Measurements from ENCODE around the gene MBD6.

Gene MBD6

GRCh38 chr12:57524814-57525614 lies 2.4 kb downstream of the MBD6 start:
- no peak for DNase-seq (ENCODE audit: low spot score)
- TF ChIP-seq CTCF (IDR thresholded peaks at IDR 0.05; ENCODE audit: extremely low read depth, missing control alignments) = no peak

DNA sequence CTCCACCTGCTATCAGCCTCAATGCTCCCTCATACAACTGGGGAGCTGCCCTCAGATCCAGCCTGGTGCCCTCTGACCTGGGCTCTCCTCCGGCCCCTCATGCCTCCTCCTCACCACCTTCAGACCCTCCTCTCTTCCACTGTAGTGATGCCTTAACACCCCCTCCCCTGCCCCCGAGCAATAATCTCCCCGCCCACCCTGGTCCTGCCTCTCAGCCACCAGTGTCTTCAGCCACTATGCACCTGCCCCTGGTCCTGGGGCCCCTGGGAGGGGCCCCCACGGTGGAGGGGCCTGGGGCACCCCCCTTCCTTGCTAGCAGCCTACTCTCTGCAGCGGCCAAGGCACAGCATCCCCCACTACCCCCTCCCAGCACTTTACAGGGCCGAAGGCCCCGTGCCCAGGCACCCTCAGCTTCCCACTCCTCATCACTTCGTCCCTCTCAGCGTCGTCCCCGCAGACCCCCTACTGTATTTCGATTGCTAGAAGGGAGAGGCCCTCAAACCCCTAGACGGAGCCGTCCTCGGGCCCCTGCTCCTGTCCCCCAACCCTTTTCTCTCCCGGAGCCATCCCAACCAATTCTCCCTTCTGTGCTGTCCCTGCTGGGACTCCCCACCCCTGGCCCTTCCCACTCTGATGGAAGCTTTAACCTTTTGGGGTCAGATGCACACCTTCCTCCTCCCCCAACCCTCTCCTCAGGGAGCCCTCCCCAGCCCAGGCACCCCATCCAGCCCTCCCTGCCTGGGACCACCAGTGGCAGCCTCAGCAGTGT lies 3.2 kb downstream of the MBD6 start:
- no peak for TF ChIP-seq CTCF (IDR thresholded peaks at IDR 0.05; ENCODE audit: extremely low read depth, missing control alignments)
- DNase-seq (ENCODE audit: low spot score) = no peak

DNA sequence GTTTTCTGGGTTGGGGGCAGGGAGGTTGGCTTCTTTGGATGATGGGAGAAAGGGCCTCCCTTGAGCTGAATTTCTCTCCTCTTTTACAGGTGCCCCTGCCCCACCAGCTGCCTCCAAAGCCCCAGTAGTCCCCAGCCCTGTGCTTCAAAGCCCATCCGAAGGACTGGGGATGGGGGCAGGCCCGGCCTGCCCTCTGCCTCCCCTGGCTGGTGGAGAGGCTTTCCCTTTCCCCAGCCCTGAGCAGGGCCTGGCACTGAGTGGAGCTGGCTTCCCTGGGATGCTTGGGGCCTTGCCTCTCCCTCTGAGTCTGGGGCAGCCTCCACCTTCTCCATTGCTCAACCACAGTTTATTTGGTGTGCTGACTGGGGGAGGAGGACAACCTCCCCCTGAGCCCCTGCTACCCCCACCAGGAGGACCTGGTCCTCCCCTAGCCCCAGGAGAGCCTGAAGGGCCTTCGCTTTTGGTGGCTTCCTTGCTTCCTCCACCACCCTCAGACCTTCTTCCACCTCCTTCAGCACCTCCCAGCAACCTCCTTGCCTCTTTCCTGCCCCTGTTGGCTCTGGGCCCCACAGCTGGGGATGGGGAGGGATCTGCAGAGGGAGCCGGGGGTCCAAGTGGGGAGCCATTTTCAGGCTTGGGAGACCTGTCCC lies 4.0 kb downstream of the MBD6 start:
- no peak for TF ChIP-seq CTCF (IDR thresholded peaks at IDR 0.05; ENCODE audit: extremely low read depth, missing control alignments)

DNA sequence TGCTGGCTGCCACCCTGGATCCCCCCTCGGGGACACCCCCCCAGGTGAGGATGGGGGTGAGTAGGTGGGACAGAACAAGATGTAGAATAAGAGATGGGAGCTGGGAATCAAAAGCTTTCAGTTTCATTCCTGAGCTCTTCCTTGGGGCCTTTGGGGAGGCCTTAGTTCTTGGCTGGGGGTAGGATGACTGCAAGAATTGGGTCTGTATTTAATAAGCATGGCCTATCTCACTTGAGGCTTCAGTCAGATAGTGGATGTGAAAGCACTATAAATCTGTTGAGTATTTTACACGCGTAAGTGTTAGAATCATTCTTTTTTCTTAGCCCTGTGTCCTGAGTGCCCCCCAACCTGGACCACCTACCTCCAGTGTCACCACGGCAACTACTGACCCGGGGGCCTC lies 4.6 kb downstream of the MBD6 start:
- DNase-seq (ENCODE audit: low spot score) = no peak
- TF ChIP-seq CTCF (IDR thresholded peaks at IDR 0.05; ENCODE audit: extremely low read depth, missing control alignments) = no peak

More for the DNA sequence above, 4.0 kb downstream of the MBD6 start:
- DNase-seq (ENCODE audit: low spot score) = no peak

DNA sequence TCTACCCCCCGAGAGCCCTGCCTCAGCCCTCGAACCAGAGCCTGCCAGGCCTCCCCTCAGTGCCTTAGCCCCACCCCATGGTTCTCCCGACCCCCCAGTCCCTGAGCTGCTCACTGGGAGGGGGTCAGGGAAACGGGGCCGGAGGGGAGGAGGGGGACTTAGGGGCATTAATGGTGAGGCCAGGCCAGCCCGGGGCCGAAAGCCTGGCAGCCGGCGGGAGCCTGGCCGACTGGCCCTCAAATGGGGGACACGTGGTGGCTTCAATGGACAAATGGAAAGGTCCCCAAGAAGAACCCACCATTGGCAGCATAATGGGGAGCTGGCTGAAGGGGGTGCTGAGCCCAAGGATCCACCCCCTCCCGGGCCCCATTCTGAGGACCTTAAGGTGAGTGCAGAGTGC lies 5.6 kb downstream of the MBD6 start:
- no peak for TF ChIP-seq CTCF (IDR thresholded peaks at IDR 0.05; ENCODE audit: extremely low read depth, missing control alignments)
- no peak for DNase-seq (ENCODE audit: low spot score)

- no peak for DNase-seq (ENCODE audit: low spot score)
- TF ChIP-seq CTCF (IDR thresholded peaks at IDR 0.05; ENCODE audit: extremely low read depth, missing control alignments) = no peak
Measured at GRCh38 chr12:57528831-57529555, 6.4 kb downstream of the MBD6 start.

Data from GM20000 (cell line).